T47D (cell line): ENCODE results near the gene PITX3.
"Not testable (repeated sequence)": the region's sequence is repeated elsewhere in the genome, so short reads cannot be mapped to it uniquely, and the experiment has no call there.

ENCODE experiments used
- DNase-seq, 2 experiments: peaks; one replicate each; pipeline versions ENCODE4 v3.0.0 to v3.0.0-alpha.2; 2011 to 2012; ENCODE audit warnings: low read depth in 1 of 2, low spot score in 1 of 2
- JUND ChIP-seq: IDR thresholded peaks from 2 replicates; pipeline ENCODE4 v1.6.1; 2012; ENCODE audit warnings: low read depth
- in situ Hi-C: cut with HindIII; loops from 2 replicates; pipeline ENCODE4 v1.10.0; 2016; ENCODE audit warnings: low sequenced_read_pairs, low pct_unique_long_range_greater_than_20kb

The PITX3 gene

GRCh38 chr10:102274062-102274461 lies 32.8 kb upstream of the PITX3 start:
- in situ Hi-C loops: no loop called here
- DNase-seq: no peak
- TF ChIP-seq JUND: no peak

GRCh38 chr10:102269017-102269416 lies 27.7 kb upstream of the PITX3 start:
- TF ChIP-seq JUND: no peak
- in situ Hi-C loops: no loop called here
- no peak for DNase-seq

GRCh38 chr10:102268375-102268888 lies 27.1 kb upstream of the PITX3 start:
- no peak for TF ChIP-seq JUND
- in situ Hi-C loops: no loop called here
- no peak for DNase-seq

- no peak for DNase-seq
- no peak for TF ChIP-seq JUND
Measured at GRCh38 chr10:102267748-102268147, 26.4 kb upstream of the PITX3 start.

GRCh38 chr10:102266670-102267069 lies 25.4 kb upstream of the PITX3 start:
- in situ Hi-C loops: no loop called here
- DNase-seq: peak in 1 of 2 experiments; percentile 41
- TF ChIP-seq JUND: no peak

More at GRCh38 chr10:102267748-102268147, 26.4 kb upstream of the PITX3 start:
- in situ Hi-C loops: no loop called here

GRCh38 chr10:102264371-102264770 lies 23.1 kb upstream of the PITX3 start:
- DNase-seq: peak in 1 of 2 experiments; percentile 30
- TF ChIP-seq JUND: no peak
- in situ Hi-C loops: no loop called here

- no peak for DNase-seq
- in situ Hi-C loops: no loop called here
- TF ChIP-seq JUND: no peak
Measured at GRCh38 chr10:102262744-102263370, 21.5 kb upstream of the PITX3 start.

GRCh38 chr10:102261842-102262241 lies 20.5 kb upstream of the PITX3 start:
- in situ Hi-C loops: no loop called here
- no peak for TF ChIP-seq JUND
- no peak for DNase-seq

GRCh38 chr10:102261196-102261595 lies 19.9 kb upstream of the PITX3 start:
- DNase-seq: no peak
- no peak for TF ChIP-seq JUND
- in situ Hi-C loops: no loop called here

- in situ Hi-C loops: no loop called here
- no peak for DNase-seq
- no peak for TF ChIP-seq JUND
Measured at GRCh38 chr10:102255404-102255803, 14.1 kb upstream of the PITX3 start.

- TF ChIP-seq JUND: no peak
- no peak for DNase-seq
Measured at GRCh38 chr10:102254426-102254825, 13.1 kb upstream of the PITX3 start.

GRCh38 chr10:102252508-102252907 lies 11.2 kb upstream of the PITX3 start:
- DNase-seq, in situ Hi-C loops: not testable (repeated sequence)

More at GRCh38 chr10:102254426-102254825, 13.1 kb upstream of the PITX3 start:
- in situ Hi-C loops: no loop called here

- no peak for DNase-seq
- TF ChIP-seq JUND: no peak
- in situ Hi-C loops: no loop called here
Measured at GRCh38 chr10:102247734-102248133, 6.4 kb upstream of the PITX3 start.

GRCh38 chr10:102246261-102246660 lies 4.9 kb upstream of the PITX3 start:
- in situ Hi-C loops: no loop called here
- no peak for TF ChIP-seq JUND
- peak in 1 of 2 experiments; percentile 28 for DNase-seq
